ENCODE results near the gene KAT2B. TPM values are rescaled to one million over a fixed set of nuclear protein-coding genes. Genes with fewer than 3 reads are reported as not detected.

KAT2B gene
- total and polyA plus RNA-seq, 2 of the 8 experiments (the other 6 are each of a cell fraction or from before 2014, with no cell fraction given) = 0.24 to 0.91 TPM

GRCh38 chr3:20099060-20099459, 58.8 kb downstream of the KAT2B start:
- H2BK120ac ChIP-seq (replicated peaks; ENCODE audit: low read depth, low read length) = no peak overlapping the region
- no peak overlapping the region for H3K14ac ChIP-seq (ENCODE audit: insufficient read length)
- H3K18ac ChIP-seq (ENCODE audit: extremely low read depth, low read length) = no peak overlapping the region
- no peak overlapping the region for H2AFZ ChIP-seq (ENCODE audit: low read length)
- no peaks in the 10 kb centered on the region for H3K9me3 ChIP-seq (ENCODE audit: insufficient read depth in 2 of 2, low read depth in 1 of 2, low read length in 1 of 2)
- H2BK12ac ChIP-seq (ENCODE audit: low read depth, low read length) = no peak overlapping the region
- H3K36me3 ChIP-seq (ENCODE audit: control insufficient read depth in 2 of 4, insufficient read depth in 4 of 4, low read length in 3 of 4) = no peaks in the 10 kb centered on the region
- H3K4me2 ChIP-seq (ENCODE audit: insufficient read depth in 1 of 2, low read depth in 2 of 2, low read length in 2 of 2) = no peak overlapping the region
- H3K4ac ChIP-seq (replicated peaks; ENCODE audit: insufficient read length, low read depth, low read length) = no peak overlapping the region
- H3K79me1 ChIP-seq (ENCODE audit: low read depth, low read length) = no peaks in the 10 kb centered on the region
- no peak overlapping the region for H4K5ac ChIP-seq (ENCODE audit: insufficient read length, low read depth, low read length)
- no peak overlapping the region for H2BK15ac ChIP-seq (ENCODE audit: low read length)
- H4K91ac ChIP-seq (replicated peaks; ENCODE audit: insufficient read length, low read length) = no peak overlapping the region
- H3K27me3 ChIP-seq (replicated peaks in 1 of 4; ENCODE audit: control insufficient read depth in 3 of 4, extremely low read depth in 1 of 4, insufficient read depth in 3 of 4, low read length in 3 of 4) = no peaks in the 10 kb centered on the region
- FAIRE-seq (no peak), DNase-seq (ENCODE audit: low read depth in 1 of 2, low spot score in 2 of 2) (no peak)
- no peak overlapping the region for H3K27ac ChIP-seq (ENCODE audit: low read depth, low read length)
- POLR2A ChIA-PET (ENCODE audit: partially characterized antibody) = interaction anchor here (0.7 kb wide), 1 partner anchor 12 kb away, joined by 3 read pairs; no protein-coding TSS in a partner anchor
- CTCF ChIA-PET (ENCODE audit: partially characterized antibody) = no interaction called here
- H3K4me1 ChIP-seq (replicated peaks in 1 of 4; ENCODE audit: control insufficient read depth in 3 of 4, insufficient read depth in 4 of 4, low read length in 3 of 4) = no peaks in the 10 kb centered on the region
- no peak overlapping the region for H3K56ac ChIP-seq (replicated peaks; ENCODE audit: insufficient read length, low read depth, low read length)
- no peak overlapping the region for H4K8ac ChIP-seq (ENCODE audit: extremely low read depth, insufficient read depth, low read length)
- WGBS, 2 experiments (ENCODE audit: extremely low coverage in 1 of 2, insufficient coverage in 1 of 2, insufficient read length in 1 of 2, insufficient replicate concordance in 2 of 2, low coverage in 1 of 2, low lambda C conversion rate in 2 of 2, missing lambda C conversion rate in 1 of 2) = 82% methylated on average over 6 of the region's 6 CpGs; no CpG with 5 or more reads in 1 of the 2 experiments
- no peaks in the 10 kb centered on the region for H3K79me2 ChIP-seq (ENCODE audit: control insufficient read depth in 1 of 2, insufficient read depth in 2 of 2, low read length in 2 of 2)
- H3K23me2 ChIP-seq (ENCODE audit: low read depth, low read length) = no peaks in the 10 kb centered on the region
- H2BK20ac ChIP-seq (ENCODE audit: low read length) = no peak overlapping the region
- no peaks in the 10 kb centered on the region for H4K20me1 ChIP-seq (replicated peaks in 1 of 2; ENCODE audit: control insufficient read depth in 1 of 2, insufficient read depth in 2 of 2, low read length in 2 of 2)
- no peak overlapping the region for H3K9ac ChIP-seq (replicated peaks in 1 of 4; ENCODE audit: extremely low read depth in 1 of 4, low read depth in 3 of 4, low read length in 3 of 4)
- H2BK5ac ChIP-seq (ENCODE audit: low read depth, low read length) = no peak overlapping the region
- H3K4me3 ChIP-seq (ENCODE audit: extremely low read depth in 1 of 4, insufficient read depth in 2 of 4, low read depth in 3 of 4, low read length in 4 of 4) = no peak overlapping the region
- no peak overlapping the region for H3K23ac ChIP-seq (ENCODE audit: insufficient read length)
- H2AK5ac ChIP-seq (ENCODE audit: low read depth, low read length) = no peak overlapping the region
- TF ChIP-seq, protein P1, sequence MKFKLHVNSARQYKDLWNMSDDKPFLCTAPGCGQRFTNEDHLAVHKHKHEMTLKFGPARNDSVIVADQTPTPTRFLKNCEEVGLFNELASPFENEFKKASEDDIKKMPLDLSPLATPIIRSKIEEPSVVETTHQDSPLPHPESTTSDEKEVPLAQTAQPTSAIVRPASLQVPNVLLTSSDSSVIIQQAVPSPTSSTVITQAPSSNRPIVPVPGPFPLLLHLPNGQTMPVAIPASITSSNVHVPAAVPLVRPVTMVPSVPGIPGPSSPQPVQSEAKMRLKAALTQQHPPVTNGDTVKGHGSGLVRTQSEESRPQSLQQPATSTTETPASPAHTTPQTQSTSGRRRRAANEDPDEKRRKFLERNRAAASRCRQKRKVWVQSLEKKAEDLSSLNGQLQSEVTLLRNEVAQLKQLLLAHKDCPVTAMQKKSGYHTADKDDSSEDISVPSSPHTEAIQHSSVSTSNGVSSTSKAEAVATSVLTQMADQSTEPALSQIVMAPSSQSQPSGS (IDR thresholded peaks at IDR 0.05; ENCODE audit: low read length) = no peak
- no peak for TF ChIP-seq NRF1 (IDR thresholded peaks at IDR 0.05; ENCODE audit: low read depth, low read length)
- no peak for TF ChIP-seq SIRT6 (IDR thresholded peaks at IDR 0.05; ENCODE audit: low read length)
- TF ChIP-seq EP300 (IDR thresholded peaks at IDR 0.05; ENCODE audit: borderline replicate concordance in 1 of 2, low read depth in 2 of 2, low read length in 2 of 2) = no peak
- TF ChIP-seq TCF12 (IDR thresholded peaks at IDR 0.05; ENCODE audit: low read depth, low read length) = no peak
- no peak for TF ChIP-seq POLR2AphosphoS5 (IDR thresholded peaks at IDR 0.05; ENCODE audit: low read depth, low read length)
- TF ChIP-seq RFX5 (IDR thresholded peaks at IDR 0.05; ENCODE audit: borderline replicate concordance, low read depth, low read length) = no peak
- TF ChIP-seq SP1 (IDR thresholded peaks at IDR 0.05; ENCODE audit: low read depth, low read length) = no peak
- TF ChIP-seq PHF8 (conservative IDR thresholded peaks at IDR 0.05; ENCODE audit: low read depth, low read length) = no peak
- no peak for TF ChIP-seq SAP30 (IDR thresholded peaks at IDR 0.05; ENCODE audit: insufficient read depth, insufficient replicate concordance, low read length)
- TF ChIP-seq BRCA1 (IDR thresholded peaks at IDR 0.05; ENCODE audit: low read depth, low read length) = no peak
- no peak for TF ChIP-seq ASH2L (IDR thresholded peaks at IDR 0.05; ENCODE audit: low read length)
- no peak for TF ChIP-seq POU5F1 (IDR thresholded peaks at IDR 0.05; ENCODE audit: low read depth, low read length)
- no peak for TF ChIP-seq KDM5A (IDR thresholded peaks at IDR 0.05; ENCODE audit: low read length)
